ENCODE results near the gene ATP6AP2. TPM values are rescaled to one million over a fixed set of nuclear protein-coding genes. Genes with fewer than 3 reads are reported as not detected.
"Not testable (repeated sequence)": the region's sequence is repeated elsewhere in the genome, so short reads cannot be mapped to it uniquely, and the experiment has no call there.

The ATP6AP2 gene
- total and polyA plus RNA-seq, 9 donors: 63.2 to 184 (median 85.2) TPM

GRCh38 chrX:40571600-40571999, 9.2 kb upstream of the ATP6AP2 start:
- no peak overlapping the region for H3K4me3 ChIP-seq
- WGBS, 3 donors: 19 to 33% (median 23%) methylated on average over 3 of the region's 3 CpGs
- no peak for TF ChIP-seq EP300 (IDR thresholded peaks at IDR 0.05)
- no peak for TF ChIP-seq CTCF (IDR thresholded peaks at IDR 0.05)
- TF ChIP-seq POLR2A (IDR thresholded peaks at IDR 0.05): no peak
- H3K27me3 ChIP-seq: no peaks in the 10 kb centered on the region
- no peak for DNase-seq
- H3K9me3 ChIP-seq: no peaks in the 10 kb centered on the region
- no peaks in the 10 kb centered on the region for H3K36me3 ChIP-seq
- peaks cover 2% of the 10 kb centered on the region for H3K4me1 ChIP-seq (ENCODE audit: insufficient read depth)
- H3K27ac ChIP-seq: no peak overlapping the region
- intact Hi-C loops (cut with DNase I): no loop called here

DNA sequence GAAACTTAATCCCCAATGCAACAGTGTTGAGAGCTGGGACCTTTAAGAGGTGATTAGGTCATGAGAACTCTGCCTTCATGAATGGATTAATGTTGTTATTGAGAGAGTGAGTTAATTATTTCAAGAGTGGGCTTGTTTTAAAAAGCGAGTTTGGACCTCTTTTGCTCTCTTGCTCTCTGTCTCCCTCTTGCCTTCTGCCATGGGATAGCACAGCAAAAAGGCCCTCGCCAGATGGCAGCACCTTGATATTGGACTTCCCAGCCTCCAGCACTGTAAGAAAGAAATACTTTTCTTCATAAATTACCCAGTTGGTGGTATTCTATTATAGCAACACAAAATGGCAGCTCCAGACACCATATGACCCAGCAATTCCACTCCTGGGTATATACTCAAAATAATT, 7.0 kb upstream of the ATP6AP2 start:
- H3K36me3 ChIP-seq: no peaks in the 10 kb centered on the region
- WGBS, 3 donors: 51 to 60% (median 57%) methylated on average over 2 of the region's 2 CpGs
- intact Hi-C loops (cut with DNase I): no loop called here
- TF ChIP-seq CTCF (IDR thresholded peaks at IDR 0.05) (no peak), EP300 (IDR thresholded peaks at IDR 0.05) (no peak), POLR2A (IDR thresholded peaks at IDR 0.05) (no peak)
- no peaks in the 10 kb centered on the region for H3K27me3 ChIP-seq
- H3K9me3 ChIP-seq: no peaks in the 10 kb centered on the region
- H3K4me3 ChIP-seq: no peak overlapping the region
- DNase-seq: no peak
- H3K27ac ChIP-seq: no peak overlapping the region
- H3K4me1 ChIP-seq (ENCODE audit: insufficient read depth): peaks cover 2% of the 10 kb centered on the region

DNA sequence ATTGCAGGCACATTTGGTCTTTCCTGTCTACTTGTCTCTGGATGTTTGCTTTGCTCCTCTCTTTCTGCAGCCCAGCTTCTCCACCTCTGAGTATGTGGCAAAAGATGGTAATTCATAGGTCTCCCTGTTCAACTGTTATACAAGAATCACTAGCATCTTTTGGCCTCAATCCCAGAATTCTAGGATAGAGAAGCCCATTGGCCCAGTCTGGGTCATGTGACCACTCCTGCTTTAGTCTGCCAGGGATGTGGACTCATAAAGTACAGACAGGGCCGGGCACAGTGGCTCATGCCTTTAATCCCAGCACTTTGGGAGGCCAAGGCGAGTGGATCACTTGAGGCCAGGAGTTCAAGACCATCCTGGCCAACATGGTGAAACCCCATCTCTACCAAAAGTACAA, 5.4 kb upstream of the ATP6AP2 start:
- H3K4me3 ChIP-seq; H3K27ac ChIP-seq; H3K4me1 ChIP-seq (ENCODE audit: insufficient read depth); DNase-seq; intact Hi-C loops (cut with DNase I); H3K9me3 ChIP-seq; H3K27me3 ChIP-seq; H3K36me3 ChIP-seq: not testable (repeated sequence)
- 58 to 71% (median 62%) methylated on average over 2 of the region's 2 CpGs for WGBS, 3 donors

GRCh38 chrX:40576291-40576690, 4.5 kb upstream of the ATP6AP2 start:
- WGBS, 3 donors: 73 to 74% (median 74%) methylated on average over 3 of the region's 3 CpGs
- Histone ChIP-seq H3K27me3 (no peaks in the 10 kb centered on the region), H3K9me3 (no peaks in the 10 kb centered on the region), H3K36me3 (no peaks in the 10 kb centered on the region), H3K27ac (no peak overlapping the region), H3K4me3 (no peak overlapping the region), H3K4me1 (ENCODE audit: insufficient read depth) (peaks cover 2% of the 10 kb centered on the region)
- intact Hi-C loops (cut with DNase I): no loop called here
- TF ChIP-seq EP300 (IDR thresholded peaks at IDR 0.05) (no peak), CTCF (IDR thresholded peaks at IDR 0.05) (no peak), POLR2A (IDR thresholded peaks at IDR 0.05) (no peak)
- no peak for DNase-seq

GRCh38 chrX:40578039-40578695, 2.6 kb upstream of the ATP6AP2 start:
- Histone ChIP-seq H3K27me3 (no peaks in the 10 kb centered on the region), H3K4me3 (no peak overlapping the region), H3K9me3 (no peaks in the 10 kb centered on the region), H3K27ac (no peak overlapping the region), H3K36me3 (no peaks in the 10 kb centered on the region), H3K4me1 (ENCODE audit: insufficient read depth) (no peaks in the 10 kb centered on the region)
- intact Hi-C loops (cut with DNase I): no loop called here
- TF ChIP-seq EP300 (IDR thresholded peaks at IDR 0.05): no peak
- no peak for DNase-seq
- 53 to 64% (median 63%) methylated on average over 7 of the region's 7 CpGs for WGBS, 3 donors

Measured in ovary (tissue), 9 donors.